Measurements from ENCODE around the gene MYO15B. TPM values are rescaled to one million over a fixed set of nuclear protein-coding genes. Genes with fewer than 3 reads are reported as not detected.

The MYO15B gene
- total and polyA plus RNA-seq, 2 of the 4 experiments (the other 2 are of a cell fraction), result 0.18 to 0.65 TPM

GRCh38 chr17:75642784-75643642, 55.4 kb downstream of the MYO15B start:
- ChIA-PET POLR2A (ENCODE audit: unreplicated experiment) (no interaction called here), CTCF (interaction anchor here (5.1 kb wide), 1 partner anchor 10 kb away, joined by 30 read pairs; the partner anchor contains the start of gene SMIM5)
- H3K56ac ChIP-seq (ENCODE audit: extremely low read depth, insufficient read depth, low read length), result no peak overlapping the region
- H3K4me3 ChIP-seq (ENCODE audit: insufficient read depth, low read depth, low read length), result no peak overlapping the region
- no peak overlapping the region for H3K4ac ChIP-seq (ENCODE audit: low read depth, low read length)
- no peak overlapping the region for H4K8ac ChIP-seq (ENCODE audit: low read depth in 2 of 2, low read length in 2 of 2)
- H3K23ac ChIP-seq (ENCODE audit: low read depth, low read length), result no peak overlapping the region
- no peaks in the 10 kb centered on the region; the same call in 1 of the 2 replicates for H4K20me1 ChIP-seq (ENCODE audit: insufficient read depth, low read length)
- no peak overlapping the region for H3K9ac ChIP-seq (ENCODE audit: low read depth, low read length)
- H3K36me3 ChIP-seq (ENCODE audit: control insufficient read depth, insufficient read depth, low read length), result peaks cover 15% of the 10 kb centered on the region
- ATAC-seq (ENCODE audit: low read depth), result no peak
- no peak overlapping the region for H2AK9ac ChIP-seq (replicated peaks; ENCODE audit: low read depth, low read length, poor library complexity)
- no peak overlapping the region for H3K27ac ChIP-seq (ENCODE audit: insufficient read depth, low read length)
- H2AK5ac ChIP-seq (ENCODE audit: low read depth, low read length), result no peak overlapping the region
- no peak overlapping the region for H3K14ac ChIP-seq (replicated peaks; ENCODE audit: low read depth, low read length)
- H3K18ac ChIP-seq (ENCODE audit: low read depth, low read length), result no peak overlapping the region
- no peaks in the 10 kb centered on the region; a peak in 1 of 4 replicates for H3K79me1 ChIP-seq (ENCODE audit: low read depth in 1 of 2, low read length in 2 of 2)
- no peaks in the 10 kb centered on the region for H3K4me1 ChIP-seq (ENCODE audit: control insufficient read depth, insufficient read depth, low read length)
- no peak overlapping the region for H2BK5ac ChIP-seq (ENCODE audit: low read depth, low read length, poor library complexity, severe bottlenecking)
- no peak overlapping the region for H3K4me2 ChIP-seq (ENCODE audit: low read depth, low read length)
- in situ Hi-C loops (cut with MboI; ENCODE audit: low sequenced_read_pairs), result no loop called here
- H2BK120ac ChIP-seq (ENCODE audit: low read depth, low read length), result no peak overlapping the region
- DNase-seq, result no peak
- H4K91ac ChIP-seq (ENCODE audit: insufficient read depth, low read depth, low read length), result no peak overlapping the region
- WGBS, 2 experiments (ENCODE audit: extremely low coverage in 2 of 2, insufficient read length in 1 of 2), result 98 to 100% methylated on average over 1 to 6 of the region's 17 CpGs
- H3K9me3 ChIP-seq (ENCODE audit: control insufficient read depth, insufficient read depth, low read length), result no peaks in the 10 kb centered on the region
- H2BK20ac ChIP-seq (ENCODE audit: low read depth, low read length), result no peak overlapping the region
- H2AFZ ChIP-seq (replicated peaks; ENCODE audit: low read length, poor library complexity), result no peak overlapping the region
- intact Hi-C loops (cut with micrococcal nuclease), result no loop called here
- dilution Hi-C loops (cut with HindIII; ENCODE audit: low sequenced_read_pairs, unreplicated experiment), result no loop called here
- H4K5ac ChIP-seq (ENCODE audit: low read depth, low read length), result no peak overlapping the region
- H3K27me3 ChIP-seq (ENCODE audit: control insufficient read depth, insufficient read depth, low read length), result no peaks in the 10 kb centered on the region
- no peaks in the 10 kb centered on the region for H3K9me1 ChIP-seq (ENCODE audit: insufficient read depth, low read length)
- no peak overlapping the region for H2BK15ac ChIP-seq (ENCODE audit: low read depth, low read length)
- BruUV-seq (replicated peaks), result no TSS peak
- TF ChIP-seq CTCF (conservative IDR thresholded peaks at IDR 0.05; ENCODE audit: low read depth, low read length), result no peak
- no peak for TF ChIP-seq NFE2L2 (IDR thresholded peaks at IDR 0.05; ENCODE audit: low read depth, low read length)
- no peak for TF ChIP-seq ELK1 (IDR thresholded peaks at IDR 0.05; ENCODE audit: borderline replicate concordance, low read depth, low read length)
- no peak for TF ChIP-seq CEBPB (IDR thresholded peaks at IDR 0.05; ENCODE audit: low read depth, low read length)
- no peak for TF ChIP-seq RFX5 (IDR thresholded peaks at IDR 0.05; ENCODE audit: low read depth, low read length)
- no peak for TF ChIP-seq FOS (IDR thresholded peaks at IDR 0.05; ENCODE audit: low read depth, low read length)
- TF ChIP-seq SMC3 (IDR thresholded peaks at IDR 0.05; ENCODE audit: low read depth, low read length), result no peak
- no peak for TF ChIP-seq BHLHE40 (IDR thresholded peaks at IDR 0.05; ENCODE audit: low read depth, low read length)
- no peak for TF ChIP-seq MAFK (IDR thresholded peaks at IDR 0.05; ENCODE audit: low read depth, low read length)
- no peak for TF ChIP-seq CHD1 (IDR thresholded peaks at IDR 0.05; ENCODE audit: low read depth, low read length)
- TF ChIP-seq RCOR1 (IDR thresholded peaks at IDR 0.05; ENCODE audit: insufficient replicate concordance, low read length), result no peak
- no peak for TF ChIP-seq USF2 (IDR thresholded peaks at IDR 0.05; ENCODE audit: low read depth, low read length)
- TF ChIP-seq MAZ (IDR thresholded peaks at IDR 0.05; ENCODE audit: borderline replicate concordance, low read depth, low read length), result no peak
- TF ChIP-seq MXI1 (IDR thresholded peaks at IDR 0.05; ENCODE audit: borderline replicate concordance, low read depth, low read length), result no peak
- no peak for TF ChIP-seq POLR2A (IDR thresholded peaks at IDR 0.05; ENCODE audit: low read depth, low read length)

All from IMR-90 (cell line).